GM23338 (cell line): ENCODE data around the gene MCM9. TPM values are rescaled to one million over a fixed set of nuclear protein-coding genes. Genes with fewer than 3 reads are reported as not detected.

Experiments used
- ATAC-seq: fragments of 200-7000 bp; cut with Tn5 transposase; 3 replicates; pipeline ENCODE4 v1.9.1; 2020
- DNase-seq: peaks from one replicate; pipeline ENCODE4 v3.0.0-alpha.2; 2015; ENCODE audit warnings: low spot score
- H2AFZ ChIP-seq: fragments of 200-600 bp; sonication (generic); 2 replicates; pipeline ENCODE4 v1.8.0; 2016; ENCODE audit warnings: antibody characterized with exemption, mild to moderate bottlenecking, moderate library complexity
- H3F3A ChIP-seq: fragments of 200-600 bp; sonication (generic); replicated peaks from 2 replicates; pipeline ENCODE4 v1.8.0; 2017; ENCODE audit warnings: antibody characterized with exemption, mixed run types, low read depth
- H3K27ac ChIP-seq: fragments of 200-600 bp; sonication (generic); 2 replicates; pipeline ENCODE4 v1.6.1; 2016; ENCODE audit warnings: low read depth
- H3K27me3 ChIP-seq: fragments of 200-600 bp; sonication (generic); 2 replicates; pipeline ENCODE4 v1.8.0; 2016; ENCODE audit warnings: mild to moderate bottlenecking, mixed run types, moderate library complexity; ENCODE audit not compliant: insufficient read depth
- H3K36me3 ChIP-seq: fragments of 200-600 bp; sonication (generic); 2 replicates; pipeline ENCODE4 v1.8.0; 2016; ENCODE audit warnings: mild to moderate bottlenecking; ENCODE audit not compliant: insufficient read depth
- H3K4me1 ChIP-seq: fragments of 200-600 bp; sonication (generic); 2 replicates; pipeline ENCODE4 v1.8.0; 2016; ENCODE audit warnings: mild to moderate bottlenecking, moderate library complexity; ENCODE audit not compliant: insufficient read depth
- H3K4me2 ChIP-seq: fragments of 200-600 bp; sonication (generic); 2 replicates; pipeline ENCODE4 v1.7.1; 2017; ENCODE audit warnings: mixed run types
- H3K4me3 ChIP-seq: fragments of 200-600 bp; sonication (generic); 2 replicates; pipeline ENCODE4 v1.6.1; 2016; ENCODE audit warnings: mixed run types
- H3K79me2 ChIP-seq: fragments of 200-600 bp; sonication (generic); replicated peaks from 2 replicates; pipeline ENCODE4 v1.8.0; 2017; ENCODE audit warnings: mild to moderate bottlenecking; ENCODE audit not compliant: insufficient read depth
- H3K9me2 ChIP-seq: fragments of 200-600 bp; sonication (generic); 2 replicates; pipeline ENCODE4 v1.8.0; 2017; ENCODE audit not compliant: insufficient read depth
- H4K20me1 ChIP-seq: fragments of 200-600 bp; sonication (generic); replicated peaks from 2 replicates; pipeline ENCODE4 v1.8.0; 2017; ENCODE audit warnings: mild to moderate bottlenecking; ENCODE audit not compliant: insufficient read depth
- H3K27ac Mint-ChIP-seq: 2 replicates; pipeline ENCODE4 v1.8.0; 2020; ENCODE audit warnings: inconsistent platforms, mild to moderate bottlenecking, moderate library complexity, mixed read lengths
- H3K27me3 Mint-ChIP-seq: 3 replicates; pipeline ENCODE4 v1.8.0; 2022; ENCODE audit warnings: low read depth, mild to moderate bottlenecking, moderate library complexity, mixed read lengths, inconsistent platforms; ENCODE audit not compliant: insufficient read depth, poor library complexity
- H3K36me3 Mint-ChIP-seq: 3 replicates; pipeline ENCODE4 v1.8.0; 2021; ENCODE audit warnings: low read depth, mild to moderate bottlenecking, inconsistent platforms, moderate library complexity, mixed read lengths
- H3K4me1 Mint-ChIP-seq: 3 replicates; pipeline ENCODE4 v1.8.0; 2020; ENCODE audit warnings: mild to moderate bottlenecking, inconsistent platforms, mixed read lengths
- H3K4me3 Mint-ChIP-seq: 3 replicates; pipeline ENCODE4 v1.8.0; 2021; ENCODE audit warnings: moderate library complexity, mild to moderate bottlenecking, inconsistent platforms, mixed read lengths
- H3K9me3 Mint-ChIP-seq: 3 replicates; pipeline ENCODE4 v1.8.0; 2020; ENCODE audit warnings: moderate library complexity, mild to moderate bottlenecking, inconsistent platforms, mixed read lengths
- CREB1 ChIP-seq: fragments of 250-450 bp; sonication (Bioruptor Pico); IDR thresholded peaks from 2 replicates; pipeline ENCODE4 v1.5.0; 2020; ENCODE audit warnings: low read depth, mild to moderate bottlenecking, moderate library complexity
- EZH2 ChIP-seq: fragments of 200-600 bp; sonication (generic); IDR thresholded peaks from one replicate; pipeline ENCODE4 v1.8.0; 2017; ENCODE audit warnings: antibody characterized with exemption, mild to moderate bottlenecking, low read depth; ENCODE audit not compliant: unreplicated experiment
- EZH2phosphoT487 ChIP-seq: fragments of 200-600 bp; sonication (generic); IDR thresholded peaks from one replicate; pipeline ENCODE4 v1.8.1; 2018; ENCODE audit warnings: antibody characterized with exemption; ENCODE audit not compliant: unreplicated experiment
- JUNB ChIP-seq: IDR thresholded peaks from one replicate; pipeline ENCODE4 v1.6.1; 2016; ENCODE audit warnings: antibody characterized with exemption; ENCODE audit not compliant: unreplicated experiment
- NANOG ChIP-seq: IDR thresholded peaks from 2 replicates; pipeline ENCODE4 v1.6.1; 2016; ENCODE audit warnings: antibody characterized with exemption, borderline replicate concordance
- POLR2AphosphoS5 ChIP-seq: IDR thresholded peaks from 2 replicates; pipeline ENCODE4 v1.6.1; 2016; ENCODE audit warnings: antibody characterized with exemption, low read depth
- STAT1 ChIP-seq: IDR thresholded peaks from one replicate; pipeline ENCODE4 v1.6.1; 2016; ENCODE audit warnings: antibody characterized with exemption; ENCODE audit not compliant: unreplicated experiment
- ZNF114 ChIP-seq: fragments of 250-450 bp; sonication (Bioruptor Pico); IDR thresholded peaks from 2 replicates; pipeline ENCODE4 v1.5.0; 2020; ENCODE audit warnings: mild to moderate bottlenecking, moderate library complexity
- ZNF331 ChIP-seq: fragments of 250-450 bp; sonication (Bioruptor Pico); IDR thresholded peaks from 2 replicates; pipeline ENCODE4 v1.5.0; 2020; ENCODE audit warnings: low read depth, mild to moderate bottlenecking, moderate library complexity
- polyA plus RNA-seq: library from polyadenylated mRNA; unstranded; fragments of >200 nt; fragmentation: Nextera tagmentation; extraction: Ambion mirVana; gene quantifications from 2 replicates; pipeline ENCODE4 v1.2.1, GENCODE V29; 2016
- total RNA-seq: library from RNA; depleted of rRNA; stranded (reverse); fragments of >200 nt; shearing (Covaris generic); gene quantifications from 2 replicates; pipeline ENCODE4 v1.2.3, GENCODE V29; 2014
- TF ChIP-seq, protein P1 (sequence below), 2 experiments: fragments of 200-600 bp in 1 of 2; sonication (generic) in 1 of 2; conservative IDR thresholded peaks; 2 replicates each; pipeline versions ENCODE4 v1.5.1 to v1.6.1; 2016 to 2017; ENCODE audit warnings: antibody characterized with exemption in 2 of 2, low read depth in 2 of 2, mild to moderate bottlenecking in 2 of 2, moderate library complexity in 1 of 2
- TF ChIP-seq, protein P2 (sequence below): IDR thresholded peaks from 2 replicates; pipeline ENCODE4 v1.6.1; 2016; ENCODE audit warnings: antibody characterized with exemption
- TF ChIP-seq, protein P3 (sequence below): IDR thresholded peaks from one replicate; pipeline ENCODE4 v1.6.1; 2018; ENCODE audit warnings: antibody characterized with exemption; ENCODE audit not compliant: unreplicated experiment
- TF ChIP-seq, protein P4 (sequence below): fragments of 250-450 bp; sonication (Bioruptor Pico); IDR thresholded peaks from 2 replicates; pipeline ENCODE4 v1.5.0; 2020; ENCODE audit warnings: mild to moderate bottlenecking, moderate library complexity

The MCM9 gene
- total and polyA plus RNA-seq, 2 experiments from 2014 or later: 14.9 to 16.6 TPM

DNA sequence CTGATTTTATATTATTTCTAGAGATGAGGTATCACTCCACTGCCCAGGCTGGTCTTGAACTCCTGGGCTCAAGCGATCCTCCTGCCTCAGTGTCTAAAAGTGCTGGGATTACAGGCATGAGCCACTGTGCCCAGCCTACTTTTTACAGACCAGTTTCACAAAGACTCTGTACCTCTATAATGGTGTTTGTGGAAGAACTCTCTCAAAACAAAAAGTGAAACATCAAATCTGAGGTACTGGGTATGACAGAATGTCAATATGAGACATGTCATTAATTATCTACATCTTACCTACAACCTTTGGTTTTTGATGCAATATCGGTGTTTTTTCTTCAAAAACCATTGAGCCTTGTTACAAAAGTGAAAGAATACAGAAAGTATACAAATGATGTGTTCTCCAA lies 49.4 kb upstream of the MCM9 start:
- no peak overlapping the region for H3K4me2 ChIP-seq
- TF ChIP-seq STAT1: no peak
- TF ChIP-seq CREB1 (CRISPR knock-in tag): no peak
- TF ChIP-seq ZNF331 (CRISPR knock-in tag): no peak
- TF ChIP-seq, protein P1, sequence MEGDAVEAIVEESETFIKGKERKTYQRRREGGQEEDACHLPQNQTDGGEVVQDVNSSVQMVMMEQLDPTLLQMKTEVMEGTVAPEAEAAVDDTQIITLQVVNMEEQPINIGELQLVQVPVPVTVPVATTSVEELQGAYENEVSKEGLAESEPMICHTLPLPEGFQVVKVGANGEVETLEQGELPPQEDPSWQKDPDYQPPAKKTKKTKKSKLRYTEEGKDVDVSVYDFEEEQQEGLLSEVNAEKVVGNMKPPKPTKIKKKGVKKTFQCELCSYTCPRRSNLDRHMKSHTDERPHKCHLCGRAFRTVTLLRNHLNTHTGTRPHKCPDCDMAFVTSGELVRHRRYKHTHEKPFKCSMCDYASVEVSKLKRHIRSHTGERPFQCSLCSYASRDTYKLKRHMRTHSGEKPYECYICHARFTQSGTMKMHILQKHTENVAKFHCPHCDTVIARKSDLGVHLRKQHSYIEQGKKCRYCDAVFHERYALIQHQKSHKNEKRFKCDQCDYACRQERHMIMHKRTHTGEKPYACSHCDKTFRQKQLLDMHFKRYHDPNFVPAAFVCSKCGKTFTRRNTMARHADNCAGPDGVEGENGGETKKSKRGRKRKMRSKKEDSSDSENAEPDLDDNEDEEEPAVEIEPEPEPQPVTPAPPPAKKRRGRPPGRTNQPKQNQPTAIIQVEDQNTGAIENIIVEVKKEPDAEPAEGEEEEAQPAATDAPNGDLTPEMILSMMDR (conservative IDR thresholded peaks at IDR 0.05; ENCODE audit: low read depth in 2 of 2): no peak
- TF ChIP-seq EZH2: no peak
- TF ChIP-seq POLR2AphosphoS5: no peak
- TF ChIP-seq ZNF114 (CRISPR knock-in tag): no peak
- TF ChIP-seq, protein P2, sequence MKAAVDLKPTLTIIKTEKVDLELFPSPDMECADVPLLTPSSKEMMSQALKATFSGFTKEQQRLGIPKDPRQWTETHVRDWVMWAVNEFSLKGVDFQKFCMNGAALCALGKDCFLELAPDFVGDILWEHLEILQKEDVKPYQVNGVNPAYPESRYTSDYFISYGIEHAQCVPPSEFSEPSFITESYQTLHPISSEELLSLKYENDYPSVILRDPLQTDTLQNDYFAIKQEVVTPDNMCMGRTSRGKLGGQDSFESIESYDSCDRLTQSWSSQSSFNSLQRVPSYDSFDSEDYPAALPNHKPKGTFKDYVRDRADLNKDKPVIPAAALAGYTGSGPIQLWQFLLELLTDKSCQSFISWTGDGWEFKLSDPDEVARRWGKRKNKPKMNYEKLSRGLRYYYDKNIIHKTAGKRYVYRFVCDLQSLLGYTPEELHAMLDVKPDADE: no peak
- TF ChIP-seq, protein P3, sequence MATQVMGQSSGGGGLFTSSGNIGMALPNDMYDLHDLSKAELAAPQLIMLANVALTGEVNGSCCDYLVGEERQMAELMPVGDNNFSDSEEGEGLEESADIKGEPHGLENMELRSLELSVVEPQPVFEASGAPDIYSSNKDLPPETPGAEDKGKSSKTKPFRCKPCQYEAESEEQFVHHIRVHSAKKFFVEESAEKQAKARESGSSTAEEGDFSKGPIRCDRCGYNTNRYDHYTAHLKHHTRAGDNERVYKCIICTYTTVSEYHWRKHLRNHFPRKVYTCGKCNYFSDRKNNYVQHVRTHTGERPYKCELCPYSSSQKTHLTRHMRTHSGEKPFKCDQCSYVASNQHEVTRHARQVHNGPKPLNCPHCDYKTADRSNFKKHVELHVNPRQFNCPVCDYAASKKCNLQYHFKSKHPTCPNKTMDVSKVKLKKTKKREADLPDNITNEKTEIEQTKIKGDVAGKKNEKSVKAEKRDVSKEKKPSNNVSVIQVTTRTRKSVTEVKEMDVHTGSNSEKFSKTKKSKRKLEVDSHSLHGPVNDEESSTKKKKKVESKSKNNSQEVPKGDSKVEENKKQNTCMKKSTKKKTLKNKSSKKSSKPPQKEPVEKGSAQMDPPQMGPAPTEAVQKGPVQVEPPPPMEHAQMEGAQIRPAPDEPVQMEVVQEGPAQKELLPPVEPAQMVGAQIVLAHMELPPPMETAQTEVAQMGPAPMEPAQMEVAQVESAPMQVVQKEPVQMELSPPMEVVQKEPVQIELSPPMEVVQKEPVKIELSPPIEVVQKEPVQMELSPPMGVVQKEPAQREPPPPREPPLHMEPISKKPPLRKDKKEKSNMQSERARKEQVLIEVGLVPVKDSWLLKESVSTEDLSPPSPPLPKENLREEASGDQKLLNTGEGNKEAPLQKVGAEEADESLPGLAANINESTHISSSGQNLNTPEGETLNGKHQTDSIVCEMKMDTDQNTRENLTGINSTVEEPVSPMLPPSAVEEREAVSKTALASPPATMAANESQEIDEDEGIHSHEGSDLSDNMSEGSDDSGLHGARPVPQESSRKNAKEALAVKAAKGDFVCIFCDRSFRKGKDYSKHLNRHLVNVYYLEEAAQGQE: no peak
- TF ChIP-seq, protein P4, sequence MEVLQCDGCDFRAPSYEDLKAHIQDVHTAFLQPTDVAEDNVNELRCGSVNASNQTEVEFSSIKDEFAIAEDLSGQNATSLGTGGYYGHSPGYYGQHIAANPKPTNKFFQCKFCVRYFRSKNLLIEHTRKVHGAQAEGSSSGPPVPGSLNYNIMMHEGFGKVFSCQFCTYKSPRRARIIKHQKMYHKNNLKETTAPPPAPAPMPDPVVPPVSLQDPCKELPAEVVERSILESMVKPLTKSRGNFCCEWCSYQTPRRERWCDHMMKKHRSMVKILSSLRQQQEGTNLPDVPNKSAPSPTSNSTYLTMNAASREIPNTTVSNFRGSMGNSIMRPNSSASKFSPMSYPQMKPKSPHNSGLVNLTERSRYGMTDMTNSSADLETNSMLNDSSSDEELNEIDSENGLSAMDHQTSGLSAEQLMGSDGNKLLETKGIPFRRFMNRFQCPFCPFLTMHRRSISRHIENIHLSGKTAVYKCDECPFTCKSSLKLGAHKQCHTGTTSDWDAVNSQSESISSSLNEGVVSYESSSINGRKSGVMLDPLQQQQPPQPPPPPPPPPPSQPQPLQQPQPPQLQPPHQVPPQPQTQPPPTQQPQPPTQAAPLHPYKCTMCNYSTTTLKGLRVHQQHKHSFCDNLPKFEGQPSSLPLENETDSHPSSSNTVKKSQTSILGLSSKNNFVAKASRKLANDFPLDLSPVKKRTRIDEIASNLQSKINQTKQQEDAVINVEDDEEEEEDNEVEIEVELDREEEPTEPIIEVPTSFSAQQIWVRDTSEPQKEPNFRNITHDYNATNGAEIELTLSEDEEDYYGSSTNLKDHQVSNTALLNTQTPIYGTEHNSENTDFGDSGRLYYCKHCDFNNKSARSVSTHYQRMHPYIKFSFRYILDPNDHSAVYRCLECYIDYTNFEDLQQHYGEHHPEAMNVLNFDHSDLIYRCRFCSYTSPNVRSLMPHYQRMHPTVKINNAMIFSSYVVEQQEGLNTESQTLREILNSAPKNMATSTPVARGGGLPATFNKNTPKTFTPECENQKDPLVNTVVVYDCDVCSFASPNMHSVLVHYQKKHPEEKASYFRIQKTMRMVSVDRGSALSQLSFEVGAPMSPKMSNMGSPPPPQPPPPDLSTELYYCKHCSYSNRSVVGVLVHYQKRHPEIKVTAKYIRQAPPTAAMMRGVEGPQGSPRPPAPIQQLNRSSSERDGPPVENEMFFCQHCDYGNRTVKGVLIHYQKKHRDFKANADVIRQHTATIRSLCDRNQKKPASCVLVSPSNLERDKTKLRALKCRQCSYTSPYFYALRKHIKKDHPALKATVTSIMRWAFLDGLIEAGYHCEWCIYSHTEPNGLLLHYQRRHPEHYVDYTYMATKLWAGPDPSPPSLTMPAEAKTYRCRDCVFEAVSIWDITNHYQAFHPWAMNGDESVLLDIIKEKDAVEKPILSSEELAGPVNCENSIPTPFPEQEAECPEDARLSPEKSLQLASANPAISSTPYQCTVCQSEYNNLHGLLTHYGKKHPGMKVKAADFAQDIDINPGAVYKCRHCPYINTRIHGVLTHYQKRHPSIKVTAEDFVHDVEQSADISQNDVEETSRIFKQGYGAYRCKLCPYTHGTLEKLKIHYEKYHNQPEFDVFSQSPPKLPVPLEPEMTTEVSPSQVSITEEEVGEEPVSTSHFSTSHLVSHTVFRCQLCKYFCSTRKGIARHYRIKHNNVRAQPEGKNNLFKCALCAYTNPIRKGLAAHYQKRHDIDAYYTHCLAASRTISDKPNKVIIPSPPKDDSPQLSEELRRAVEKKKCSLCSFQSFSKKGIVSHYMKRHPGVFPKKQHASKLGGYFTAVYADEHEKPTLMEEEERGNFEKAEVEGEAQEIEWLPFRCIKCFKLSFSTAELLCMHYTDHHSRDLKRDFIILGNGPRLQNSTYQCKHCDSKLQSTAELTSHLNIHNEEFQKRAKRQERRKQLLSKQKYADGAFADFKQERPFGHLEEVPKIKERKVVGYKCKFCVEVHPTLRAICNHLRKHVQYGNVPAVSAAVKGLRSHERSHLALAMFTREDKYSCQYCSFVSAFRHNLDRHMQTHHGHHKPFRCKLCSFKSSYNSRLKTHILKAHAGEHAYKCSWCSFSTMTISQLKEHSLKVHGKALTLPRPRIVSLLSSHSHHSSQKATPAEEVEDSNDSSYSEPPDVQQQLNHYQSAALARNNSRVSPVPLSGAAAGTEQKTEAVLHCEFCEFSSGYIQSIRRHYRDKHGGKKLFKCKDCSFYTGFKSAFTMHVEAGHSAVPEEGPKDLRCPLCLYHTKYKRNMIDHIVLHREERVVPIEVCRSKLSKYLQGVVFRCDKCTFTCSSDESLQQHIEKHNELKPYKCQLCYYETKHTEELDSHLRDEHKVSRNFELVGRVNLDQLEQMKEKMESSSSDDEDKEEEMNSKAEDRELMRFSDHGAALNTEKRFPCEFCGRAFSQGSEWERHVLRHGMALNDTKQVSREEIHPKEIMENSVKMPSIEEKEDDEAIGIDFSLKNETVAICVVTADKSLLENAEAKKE (CRISPR knock-in tag): no peak
- no peak for TF ChIP-seq NANOG
- no peak for TF ChIP-seq EZH2phosphoT487
- TF ChIP-seq JUNB: no peak
- H3K4me3 Mint-ChIP-seq: no peak overlapping the region
- no peak overlapping the region for H3K27ac ChIP-seq
- no peak for DNase-seq
- H3K4me1 ChIP-seq: no peaks in the 10 kb centered on the region; the same call in 1 of the 2 replicates
- peaks cover 3% of the 10 kb centered on the region; the same call in 1 of the 3 replicates for H3K4me1 Mint-ChIP-seq
- no peaks in the 10 kb centered on the region for H3K79me2 ChIP-seq
- H3K36me3 ChIP-seq: no peaks in the 10 kb centered on the region
- no peak overlapping the region for H3K4me3 ChIP-seq
- H3F3A ChIP-seq: no peaks in the 10 kb centered on the region
- peaks cover 4% of the 10 kb centered on the region; the same call in 2 of the 3 replicates for H3K36me3 Mint-ChIP-seq
- no peaks in the 10 kb centered on the region for H3K27me3 Mint-ChIP-seq
- H3K9me2 ChIP-seq: no peaks in the 10 kb centered on the region
- H3K27ac Mint-ChIP-seq: no peak overlapping the region
- no peaks in the 10 kb centered on the region for H4K20me1 ChIP-seq
- ATAC-seq: no peak
- H3K9me3 Mint-ChIP-seq: no peaks in the 10 kb centered on the region
- no peak overlapping the region for H2AFZ ChIP-seq
- no peaks in the 10 kb centered on the region for H3K27me3 ChIP-seq
